HFFc6 (cell line): ENCODE results near the gene GALNT4. TPM values are rescaled to one million over a fixed set of nuclear protein-coding genes. Genes with fewer than 3 reads are reported as not detected.
A peak's percentile ranks its signal among the peaks of the same experiment; 100 is the strongest.

ENCODE experiments used
- DNase-seq: peaks from one replicate; pipeline ENCODE4 v3.0.0-alpha.2; 2018
- H3K27ac Mint-ChIP-seq: 2 replicates; pipeline ENCODE4 v1.8.0; 2020; ENCODE audit warnings: mild to moderate bottlenecking, mixed read lengths
- H3K27me3 Mint-ChIP-seq: 2 replicates; pipeline ENCODE4 v1.8.0; 2021; ENCODE audit warnings: mild to moderate bottlenecking, moderate library complexity, mixed read lengths; ENCODE audit not compliant: insufficient read depth
- H3K36me3 Mint-ChIP-seq: 2 replicates; pipeline ENCODE4 v1.8.0; 2021; ENCODE audit warnings: low read depth, mixed read lengths
- H3K4me1 Mint-ChIP-seq: 2 replicates; pipeline ENCODE4 v1.8.0; 2020; ENCODE audit warnings: low read depth, mixed read lengths
- H3K4me3 Mint-ChIP-seq: 2 replicates; pipeline ENCODE4 v1.8.0; 2020; ENCODE audit warnings: mild to moderate bottlenecking, moderate library complexity, mixed read lengths
- H3K9me3 Mint-ChIP-seq: 2 replicates; pipeline ENCODE4 v1.8.0; 2020; ENCODE audit warnings: mild to moderate bottlenecking, mixed read lengths
- CTCF ChIP-seq: fragments of 200-600 bp; sonication (generic); IDR thresholded peaks from 2 replicates; pipeline ENCODE4 v1.5.0; 2021; ENCODE audit warnings: antibody characterized with exemption, mild to moderate bottlenecking
- long read RNA-seq: library from polyadenylated mRNA; unstranded; transcript quantifications from one replicate; pipeline ENCODE4 v2.0.0, GENCODE V29; 2019
- total RNA-seq, 6 experiments: library from RNA; stranded (reverse); fragmentation: NEBNext Ultra II Directional; extraction: Animal tissue kit (Norgen Biotek cat#: 25700); gene quantifications; 2 replicates in 1 of 6; 3 replicates in 5 of 6; pipeline ENCODE4 v1.2.3, GENCODE V29; 2021

GALNT4 gene
- total RNA-seq, result 1 to 10 TPM; 6.9 to 8.1 (median 7.4) TPM
- long read RNA-seq, full-length matches to known transcripts, result 10 of 10 reads
- long read RNA-seq, partial matches to known transcripts, result 0 of 10 reads
- long read RNA-seq, other reads (novel, unspliced or antisense), result 0 of 10 reads

- peak within 1 kb of the TSS; percentile 98 for H3K4me3 Mint-ChIP-seq
- peak; percentile 88 for TF ChIP-seq CTCF
- peaks cover 47% of the 10 kb centered on the region for H3K4me1 Mint-ChIP-seq
- H3K27ac Mint-ChIP-seq, result peak within 1 kb of the TSS; percentile 94
- peaks cover 17% of the 10 kb centered on the region for H3K36me3 Mint-ChIP-seq
- H3K27me3 Mint-ChIP-seq, result peaks cover 2% of the 10 kb centered on the region; the same call in 1 of the 2 replicates
- H3K9me3 Mint-ChIP-seq, result no peaks in the 10 kb centered on the region
- peak; percentile 80 for DNase-seq
These were observed at the start of gene GALNT4 for GRCh38 chr12:89524541-89525304. Gene GALNT4 (minus strand): TSS chr12:89524796. CDS start chr12:89524549, 247 bp downstream.

DNA sequence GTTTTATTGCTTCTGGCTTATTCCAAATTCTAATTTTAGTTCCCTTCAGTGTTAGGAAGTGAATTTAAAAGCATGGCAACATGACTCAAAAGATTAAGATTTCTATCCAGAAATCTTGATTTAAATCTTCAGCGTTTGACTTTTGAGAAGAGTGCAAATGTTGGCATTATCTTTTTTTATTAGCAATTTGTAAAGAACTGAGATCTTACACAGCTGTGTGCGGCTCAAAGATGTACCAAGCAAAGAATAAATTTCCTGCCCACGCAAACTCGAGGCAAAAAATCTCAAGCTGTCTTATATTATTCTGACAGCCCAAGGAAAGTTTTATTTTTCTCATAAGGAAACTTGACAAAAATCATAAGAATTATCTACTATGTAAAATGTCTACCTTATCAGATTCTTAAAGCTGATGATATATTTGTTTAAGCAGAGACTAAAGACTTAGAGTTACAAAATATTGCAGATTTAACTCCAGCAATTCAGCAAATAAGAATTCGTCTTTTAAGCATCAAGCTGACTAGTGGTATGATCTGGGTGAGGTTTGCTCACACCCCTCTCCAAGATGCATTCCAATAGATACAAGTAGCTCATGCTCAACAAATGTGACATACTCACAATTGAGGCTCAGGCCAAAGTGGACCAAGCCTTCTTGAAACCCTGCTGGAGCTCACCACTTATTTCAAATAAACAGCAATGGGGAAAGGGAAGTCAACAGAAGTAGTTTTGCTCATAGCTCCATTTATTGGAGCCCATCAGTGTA is 48.6 kb upstream of the GALNT4 start:
- DNase-seq, result peak; percentile 25
- TF ChIP-seq CTCF, result no peak
- no peak overlapping the region for H3K4me3 Mint-ChIP-seq
- H3K27ac Mint-ChIP-seq, result no peak overlapping the region; the same call in 1 of the 2 replicates
- no peaks in the 10 kb centered on the region for H3K36me3 Mint-ChIP-seq
- H3K27me3 Mint-ChIP-seq, result peaks cover 3% of the 10 kb centered on the region; the same call in 1 of the 2 replicates
- peaks cover 69% of the 10 kb centered on the region for H3K4me1 Mint-ChIP-seq
- no peaks in the 10 kb centered on the region for H3K9me3 Mint-ChIP-seq

GRCh38 chr12:89571491-89572195 is 47.0 kb upstream of the GALNT4 start:
- no peak for TF ChIP-seq CTCF
- peak; percentile 75 for DNase-seq
- Mint-ChIP-seq H3K4me1 (peaks cover 71% of the 10 kb centered on the region), H3K9me3 (no peaks in the 10 kb centered on the region), H3K4me3 (no peak overlapping the region), H3K36me3 (no peaks in the 10 kb centered on the region), H3K27ac (peak overlapping the region; percentile 44; the same call in 1 of the 2 replicates), H3K27me3 (peaks cover 3% of the 10 kb centered on the region)

- Mint-ChIP-seq H3K27ac (no peak overlapping the region), H3K4me3 (no peak overlapping the region)
These were observed 43.9 kb upstream of the GALNT4 start for GRCh38 chr12:89568484-89568883.

More at GRCh38 chr12:89568484-89568883, 43.9 kb upstream of the GALNT4 start:
- Mint-ChIP-seq H3K9me3 (no peaks in the 10 kb centered on the region), H3K4me1 (peaks cover 44% of the 10 kb centered on the region), H3K36me3 (no peaks in the 10 kb centered on the region), H3K27me3 (peaks cover 3% of the 10 kb centered on the region)
- DNase-seq, result no peak
- TF ChIP-seq CTCF, result no peak
